K562 (cell line): ENCODE measurements around the gene TSEN34. TPM values are rescaled to one million over a fixed set of nuclear protein-coding genes. Genes with fewer than 3 reads are reported as not detected.

Experiments used
- ARID2 ChIP-seq: fragments of 450-650 bp; IDR thresholded peaks from 2 replicates; pipeline ENCODE4 v1.6.1; 2017; ENCODE audit warnings: antibody characterized with exemption, mild to moderate bottlenecking
- ASH1L ChIP-seq: fragments of 450-650 bp; IDR thresholded peaks from 2 replicates; pipeline ENCODE4 v1.6.1; 2018; ENCODE audit warnings: borderline replicate concordance, mild to moderate bottlenecking, low read depth; ENCODE audit not compliant: partially characterized antibody
- BMI1 ChIP-seq: fragments of 150-350 bp; IDR thresholded peaks from 2 replicates; pipeline ENCODE4 v1.6.1; 2014; ENCODE audit warnings: low read length
- CSDE1 ChIP-seq, 2 experiments: fragments of 450-650 bp; IDR thresholded peaks; 2 replicates each; pipeline ENCODE4 v1.6.1; 2016; ENCODE audit warnings: mild to moderate bottlenecking in 1 of 2
- DACH1 ChIP-seq: fragments of 450-650 bp; IDR thresholded peaks from 2 replicates; pipeline ENCODE4 v1.6.1; 2018; ENCODE audit not compliant: partially characterized antibody
- DNMT1 ChIP-seq: fragments of 450-650 bp; IDR thresholded peaks from 2 replicates; pipeline ENCODE4 v1.6.1; 2016; ENCODE audit warnings: antibody characterized with exemption, mild to moderate bottlenecking
- MTA3 ChIP-seq: fragments of 450-650 bp; formaldehyde crosslinking; IDR thresholded peaks from 2 replicates; pipeline ENCODE4 v1.6.1; 2017; ENCODE audit warnings: mild to moderate bottlenecking, borderline replicate concordance
- RBM22 ChIP-seq: fragments of 200-400 bp; formaldehyde crosslinking; IDR thresholded peaks from 2 replicates; pipeline ENCODE4 v1.6.1; 2018; ENCODE audit warnings: low read length, low read depth; ENCODE audit not compliant: poor library complexity, severe bottlenecking
- SOX6 ChIP-seq: fragments of 450-650 bp; IDR thresholded peaks from 2 replicates; pipeline ENCODE4 v1.6.1; 2014; ENCODE audit warnings: mild to moderate bottlenecking
- ZNF707 ChIP-seq: fragments of 250-450 bp; sonication (Bioruptor Pico); conservative IDR thresholded peaks from 2 replicates; pipeline ENCODE4 v1.8.0; 2022; ENCODE audit warnings: inconsistent platforms, mild to moderate bottlenecking, moderate library complexity
- polyA plus RNA-seq, 8 experiments: library from polyadenylated mRNA; depleted of rRNA in 4 of 8; stranded (reverse) in 5 of 8; unstranded in 3 of 8; fragments of >200 nt; fragmentation: Nextera tagmentation in 2 of 8; fragmentation: Illumina TruSeq in 1 of 8; extraction: Ambion mirVana in 2 of 8; extraction: Trizol in 1 of 8; gene quantifications; 2 replicates each; pipeline versions ENCODE4 v1.2.1 to v1.2.3, GENCODE V29; 2011 to 2014; ENCODE audit warnings: inconsistent platforms in 1 of 8, missing spikeins in 1 of 8
- total RNA-seq, 7 experiments: library from RNA; depleted of rRNA in 6 of 7; stranded (reverse); fragments of >200 nt in 6 of 7; fragmentation: Illumina TruSeq in 2 of 7; extraction: Trizol in 2 of 7; gene quantifications; 2 replicates each; pipeline versions ENCODE4 v1.2.1 to v1.2.3, GENCODE V29; 2011 to 2021; ENCODE audit warnings: low replicate concordance in 1 of 7
- TF ChIP-seq, protein P1 (sequence below), 3 experiments: fragments of 200-800 bp in 1 of 3; fragments of 250-450 bp in 1 of 3; fragments of 450-650 bp in 1 of 3; sonication (Bioruptor Pico) in 1 of 3; sonication (Bioruptor generic) in 1 of 3; formaldehyde crosslinking in 1 of 3; IDR thresholded peaks; 2 replicates each; pipeline versions ENCODE4 v1.6.1 to v1.8.0; 2016 to 2022; ENCODE audit warnings: mild to moderate bottlenecking in 2 of 3, missing genetic modification characterization in 2 of 3, missing compliant biosample characterization in 1 of 3, moderate library complexity in 1 of 3
- TF ChIP-seq, protein P2 (sequence below), 2 experiments: fragments of 450-650 bp; formaldehyde crosslinking in 1 of 2; IDR thresholded peaks; 2 replicates each; pipeline versions ENCODE4 v1.4.0 to v1.6.1; 2014 to 2020; ENCODE audit warnings: mild to moderate bottlenecking in 2 of 2, borderline replicate concordance in 1 of 2, low read depth in 1 of 2
- TF ChIP-seq, protein P3 (sequence below): fragments of 250-450 bp; sonication (Bioruptor Pico); IDR thresholded peaks from 2 replicates; pipeline ENCODE4 v1.4.0; 2020

The TSEN34 gene
- total and polyA plus RNA-seq, 9 of the 15 experiments (the other 6 are each of a cell fraction or from before 2014, with no cell fraction given), result 3.1 to 57.6 (median 29.5) TPM

DNA sequence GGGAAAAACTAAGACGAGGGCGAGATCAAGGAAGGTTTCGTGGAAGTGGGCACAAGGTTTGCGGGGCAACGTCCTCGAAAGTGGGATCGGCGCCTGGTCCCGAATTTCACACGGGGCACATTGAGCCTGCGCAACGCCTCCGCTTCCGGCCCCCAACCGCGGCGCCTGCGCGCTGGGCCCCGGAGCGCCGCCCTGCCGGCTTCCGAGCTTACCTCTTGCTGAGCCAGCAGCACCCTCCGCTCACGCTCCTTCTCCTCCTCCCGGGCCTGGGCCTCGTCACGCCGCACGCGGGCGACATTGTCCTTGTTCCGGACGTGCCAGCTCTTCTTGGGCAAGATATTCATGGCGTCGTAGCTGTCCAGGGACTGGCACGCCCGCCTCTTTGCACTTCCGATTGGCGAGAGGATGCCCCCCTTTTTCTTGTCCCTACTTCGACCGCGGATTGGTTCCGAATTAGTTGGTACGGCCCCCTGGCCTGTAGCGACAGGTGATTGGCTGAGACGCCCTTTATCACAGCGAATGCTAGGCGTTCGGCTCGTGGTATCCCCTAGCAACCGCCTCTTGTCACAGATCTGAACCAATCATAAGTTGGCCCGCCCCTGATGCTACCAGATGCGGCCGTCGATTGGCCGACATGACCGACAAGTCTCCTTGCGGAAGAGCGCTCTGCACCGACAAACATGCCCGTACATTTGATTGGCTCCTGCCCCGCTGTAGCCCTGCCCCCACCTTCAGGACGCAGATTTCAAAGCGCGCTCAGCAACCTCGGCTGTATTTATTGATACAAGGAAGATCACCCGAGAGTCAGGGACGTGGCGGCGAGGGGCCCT is 31.5 kb upstream of the TSEN34 start, which contains the start of gene LENG1 (continued):
- TF ChIP-seq, protein P1, sequence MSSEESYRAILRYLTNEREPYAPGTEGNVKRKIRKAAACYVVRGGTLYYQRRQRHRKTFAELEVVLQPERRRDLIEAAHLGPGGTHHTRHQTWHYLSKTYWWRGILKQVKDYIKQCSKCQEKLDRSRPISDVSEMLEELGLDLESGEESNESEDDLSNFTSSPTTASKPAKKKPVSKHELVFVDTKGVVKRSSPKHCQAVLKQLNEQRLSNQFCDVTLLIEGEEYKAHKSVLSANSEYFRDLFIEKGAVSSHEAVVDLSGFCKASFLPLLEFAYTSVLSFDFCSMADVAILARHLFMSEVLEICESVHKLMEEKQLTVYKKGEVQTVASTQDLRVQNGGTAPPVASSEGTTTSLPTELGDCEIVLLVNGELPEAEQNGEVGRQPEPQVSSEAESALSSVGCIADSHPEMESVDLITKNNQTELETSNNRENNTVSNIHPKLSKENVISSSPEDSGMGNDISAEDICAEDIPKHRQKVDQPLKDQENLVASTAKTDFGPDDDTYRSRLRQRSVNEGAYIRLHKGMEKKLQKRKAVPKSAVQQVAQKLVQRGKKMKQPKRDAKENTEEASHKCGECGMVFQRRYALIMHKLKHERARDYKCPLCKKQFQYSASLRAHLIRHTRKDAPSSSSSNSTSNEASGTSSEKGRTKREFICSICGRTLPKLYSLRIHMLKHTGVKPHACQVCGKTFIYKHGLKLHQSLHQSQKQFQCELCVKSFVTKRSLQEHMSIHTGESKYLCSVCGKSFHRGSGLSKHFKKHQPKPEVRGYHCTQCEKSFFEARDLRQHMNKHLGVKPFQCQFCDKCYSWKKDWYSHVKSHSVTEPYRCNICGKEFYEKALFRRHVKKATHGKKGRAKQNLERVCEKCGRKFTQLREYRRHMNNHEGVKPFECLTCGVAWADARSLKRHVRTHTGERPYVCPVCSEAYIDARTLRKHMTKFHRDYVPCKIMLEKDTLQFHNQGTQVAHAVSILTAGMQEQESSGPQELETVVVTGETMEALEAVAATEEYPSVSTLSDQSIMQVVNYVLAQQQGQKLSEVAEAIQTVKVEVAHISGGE (CRISPR knock-in tag; IDR thresholded peaks at IDR 0.05), result peak in 2 of 3 experiments; percentile 53 to 93; a peak in 3 of 6 replicates
- TF ChIP-seq BMI1 (peak; percentile 99), DACH1 (no peak), CSDE1 (IDR thresholded peaks at IDR 0.05) (peak in 1 of 2 experiments; percentile 97; a peak in 2 of 4 replicates), ASH1L (peak; percentile 98), DNMT1 (no peak), MTA3 (peak; percentile 77; the same call in 1 of the 2 replicates), ZNF707 (CRISPR knock-in tag) (no peak), SOX6 (peak; percentile 31; the same call in 1 of the 2 replicates), RBM22 (peak; percentile 84), ARID2 (no peak)
- TF ChIP-seq, protein P2, sequence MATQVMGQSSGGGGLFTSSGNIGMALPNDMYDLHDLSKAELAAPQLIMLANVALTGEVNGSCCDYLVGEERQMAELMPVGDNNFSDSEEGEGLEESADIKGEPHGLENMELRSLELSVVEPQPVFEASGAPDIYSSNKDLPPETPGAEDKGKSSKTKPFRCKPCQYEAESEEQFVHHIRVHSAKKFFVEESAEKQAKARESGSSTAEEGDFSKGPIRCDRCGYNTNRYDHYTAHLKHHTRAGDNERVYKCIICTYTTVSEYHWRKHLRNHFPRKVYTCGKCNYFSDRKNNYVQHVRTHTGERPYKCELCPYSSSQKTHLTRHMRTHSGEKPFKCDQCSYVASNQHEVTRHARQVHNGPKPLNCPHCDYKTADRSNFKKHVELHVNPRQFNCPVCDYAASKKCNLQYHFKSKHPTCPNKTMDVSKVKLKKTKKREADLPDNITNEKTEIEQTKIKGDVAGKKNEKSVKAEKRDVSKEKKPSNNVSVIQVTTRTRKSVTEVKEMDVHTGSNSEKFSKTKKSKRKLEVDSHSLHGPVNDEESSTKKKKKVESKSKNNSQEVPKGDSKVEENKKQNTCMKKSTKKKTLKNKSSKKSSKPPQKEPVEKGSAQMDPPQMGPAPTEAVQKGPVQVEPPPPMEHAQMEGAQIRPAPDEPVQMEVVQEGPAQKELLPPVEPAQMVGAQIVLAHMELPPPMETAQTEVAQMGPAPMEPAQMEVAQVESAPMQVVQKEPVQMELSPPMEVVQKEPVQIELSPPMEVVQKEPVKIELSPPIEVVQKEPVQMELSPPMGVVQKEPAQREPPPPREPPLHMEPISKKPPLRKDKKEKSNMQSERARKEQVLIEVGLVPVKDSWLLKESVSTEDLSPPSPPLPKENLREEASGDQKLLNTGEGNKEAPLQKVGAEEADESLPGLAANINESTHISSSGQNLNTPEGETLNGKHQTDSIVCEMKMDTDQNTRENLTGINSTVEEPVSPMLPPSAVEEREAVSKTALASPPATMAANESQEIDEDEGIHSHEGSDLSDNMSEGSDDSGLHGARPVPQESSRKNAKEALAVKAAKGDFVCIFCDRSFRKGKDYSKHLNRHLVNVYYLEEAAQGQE (IDR thresholded peaks at IDR 0.05; ENCODE audit: borderline replicate concordance), result no peak
- TF ChIP-seq, protein P2 (CRISPR knock-in tag; IDR thresholded peaks at IDR 0.05; ENCODE audit: low read depth), result peak; percentile 69; the same call in 1 of the 2 replicates
- TF ChIP-seq, protein P3, sequence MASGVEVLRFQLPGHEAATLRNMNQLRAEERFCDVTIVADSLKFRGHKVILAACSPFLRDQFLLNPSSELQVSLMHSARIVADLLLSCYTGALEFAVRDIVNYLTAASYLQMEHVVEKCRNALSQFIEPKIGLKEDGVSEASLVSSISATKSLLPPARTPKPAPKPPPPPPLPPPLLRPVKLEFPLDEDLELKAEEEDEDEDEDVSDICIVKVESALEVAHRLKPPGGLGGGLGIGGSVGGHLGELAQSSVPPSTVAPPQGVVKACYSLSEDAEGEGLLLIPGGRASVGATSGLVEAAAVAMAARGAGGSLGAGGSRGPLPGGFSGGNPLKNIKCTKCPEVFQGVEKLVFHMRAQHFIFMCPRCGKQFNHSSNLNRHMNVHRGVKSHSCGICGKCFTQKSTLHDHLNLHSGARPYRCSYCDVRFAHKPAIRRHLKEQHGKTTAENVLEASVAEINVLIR, result peak; percentile 42; the same call in 1 of the 2 replicates
